D721Med (cell line): ENCODE data around the gene FOXP4.

Experiments used
- DNase-seq: peaks from one replicate; pipeline ENCODE4 v3.0.0; 2011; ENCODE audit warnings: low spot score; ENCODE audit not compliant: insufficient read length
- FAIRE-seq: peaks from 2 replicates; lab custom pipeline; 2011; peaks lifted over from hg19 to GRCh38; lab: Jason Lieb, UNC
- CTCF ChIP-seq: IDR thresholded peaks from 2 replicates; pipeline ENCODE4 v1.5.1; 2012; ENCODE audit warnings: mild to moderate bottlenecking, control low read depth; ENCODE audit not compliant: insufficient read depth; ENCODE audit errors: missing control alignments

The FOXP4 gene

GRCh38 chr6:41625442-41625841, 79.3 kb downstream of the FOXP4 start:
- FAIRE-seq (no peak), DNase-seq (no peak)
- no peak for TF ChIP-seq CTCF

- FAIRE-seq: no peak
- DNase-seq: no peak
- TF ChIP-seq CTCF: no peak
Measured at GRCh38 chr6:41626022-41626421, 79.8 kb downstream of the FOXP4 start.

GRCh38 chr6:41626917-41627316, 80.7 kb downstream of the FOXP4 start:
- FAIRE-seq: no peak
- DNase-seq: no peak

GRCh38 chr6:41629128-41629527, 82.9 kb downstream of the FOXP4 start:
- no peak for TF ChIP-seq CTCF
- FAIRE-seq: no peak
- no peak for DNase-seq

More at GRCh38 chr6:41626917-41627316, 80.7 kb downstream of the FOXP4 start:
- no peak for TF ChIP-seq CTCF

GRCh38 chr6:41630069-41630468, 83.9 kb downstream of the FOXP4 start:
- FAIRE-seq (no peak), DNase-seq (no peak)
- no peak for TF ChIP-seq CTCF

GRCh38 chr6:41630946-41631345, 84.8 kb downstream of the FOXP4 start:
- DNase-seq: no peak
- TF ChIP-seq CTCF: no peak
- FAIRE-seq: no peak

- TF ChIP-seq CTCF: no peak
- no peak for DNase-seq
- FAIRE-seq: no peak
Measured at GRCh38 chr6:41633056-41633634, 87.0 kb downstream of the FOXP4 start.
